Naive thymus-derived CD4-positive, alpha-beta T cell (primary cell): ENCODE measurements around the gene NBPF12. TPM values are rescaled to one million over a fixed set of nuclear protein-coding genes. Genes with fewer than 3 reads are reported as not detected.
A peak's percentile ranks its signal among the peaks of the same experiment; 100 is the strongest.
"Not testable (repeated sequence)": the region's sequence is repeated elsewhere in the genome, so short reads cannot be mapped to it uniquely, and the experiment has no call there.

Experiments used
- ATAC-seq: fragments of 150-1000 bp; cut with Tn5 transposase; 2 replicates; pipeline ENCODE4 v1.10.0; 2021; ENCODE audit warnings: mild to moderate bottlenecking, moderate library complexity
- CTCF ChIA-PET: fragments of 350-600 bp; sonication (Branson Sonifier 250); formaldehyde crosslinking; loops from one replicate; lab custom pipeline; 2021; ENCODE audit warnings: antibody characterized with exemption; lab: Charles Lee
- POLR2A ChIA-PET: fragments of 350-600 bp; sonication (Branson Sonifier 250); formaldehyde crosslinking; loops from one replicate; lab custom pipeline; 2021; ENCODE audit warnings: antibody characterized with exemption, inconsistent platforms; lab: Charles Lee
- DNase-seq, 9 donors: peaks; one replicate each; pipeline versions ENCODE4 v3.0.0 to v3.0.0-alpha.2; 2020 to 2022; ENCODE audit warnings: mixed read lengths in 1 of 9
- H3K27ac ChIP-seq: one replicate; pipeline ENCODE4 v1.7.0; 2013; ENCODE audit warnings: mild to moderate bottlenecking, low read depth, low read length, moderate library complexity
- H3K27me3 ChIP-seq, 2 donors: one replicate each; pipeline ENCODE4 v1.7.0; 2013; ENCODE audit warnings: low read length in 2 of 2, mild to moderate bottlenecking in 2 of 2, moderate library complexity in 2 of 2; ENCODE audit not compliant: control insufficient read depth in 2 of 2, insufficient read depth in 2 of 2
- H3K36me3 ChIP-seq, 3 experiments: 1 replicate in 2 of 3; 2 replicates in 1 of 3; pipeline ENCODE4 v1.7.0; 2013; ENCODE audit warnings: low read length in 3 of 3, mild to moderate bottlenecking in 3 of 3, moderate library complexity in 1 of 3; ENCODE audit not compliant: insufficient read depth in 3 of 3, control insufficient read depth in 2 of 3
- H3K4me1 ChIP-seq, 2 donors: one replicate each; pipeline ENCODE4 v1.7.0; 2013; ENCODE audit warnings: low read length in 2 of 2, mild to moderate bottlenecking in 2 of 2, moderate library complexity in 1 of 2; ENCODE audit not compliant: control insufficient read depth in 2 of 2, insufficient read depth in 2 of 2
- H3K4me3 ChIP-seq: 2 replicates; pipeline ENCODE4 v1.7.0; 2013; ENCODE audit warnings: mild to moderate bottlenecking, low read length
- H3K9me3 ChIP-seq, 3 experiments: 1 replicate in 2 of 3; 2 replicates in 1 of 3; pipeline ENCODE4 v1.7.0; 2013; ENCODE audit warnings: low read length in 3 of 3; ENCODE audit not compliant: control insufficient read depth in 2 of 3
- H3K27ac Mint-ChIP-seq, 9 donors: one replicate each; pipeline ENCODE4 v1.8.0; 2020 to 2022; ENCODE audit warnings: mixed read lengths in 9 of 9, mild to moderate bottlenecking in 8 of 9, moderate library complexity in 5 of 9, inconsistent platforms in 2 of 9
- H3K27me3 Mint-ChIP-seq, 5 donors: one replicate each; pipeline ENCODE4 v1.8.0; 2021 to 2022; ENCODE audit warnings: mixed read lengths in 5 of 5, mild to moderate bottlenecking in 1 of 5
- H3K36me3 Mint-ChIP-seq, 5 donors: one replicate each; pipeline ENCODE4 v1.8.0; 2020 to 2022; ENCODE audit warnings: mixed read lengths in 5 of 5, mild to moderate bottlenecking in 3 of 5, inconsistent platforms in 1 of 5
- H3K4me1 Mint-ChIP-seq, 7 donors: one replicate each; pipeline ENCODE4 v1.8.0; 2020 to 2022; ENCODE audit warnings: mixed read lengths in 7 of 7, mild to moderate bottlenecking in 3 of 7, inconsistent platforms in 1 of 7
- H3K4me3 Mint-ChIP-seq, 10 donors: one replicate each; pipeline ENCODE4 v1.8.0; 2020 to 2022; ENCODE audit warnings: mild to moderate bottlenecking in 10 of 10, mixed read lengths in 10 of 10, moderate library complexity in 6 of 10, inconsistent platforms in 2 of 10
- H3K9me3 Mint-ChIP-seq, 11 donors: one replicate each; pipeline ENCODE4 v1.8.0; 2020 to 2022; ENCODE audit warnings: mixed read lengths in 11 of 11, mild to moderate bottlenecking in 4 of 11, inconsistent platforms in 1 of 11, moderate library complexity in 1 of 11
- intact Hi-C, 2 donors: fragments of 100-400 bp; cut with micrococcal nuclease; formaldehyde crosslinking; loops; one replicate each; pipeline ENCODE4 v1.15.1; 2023
- polyA plus RNA-seq, 2 donors: library from polyadenylated mRNA; unstranded; fragments of 300-500 nt; fragmentation: Illumina TruSeq; gene quantifications; one replicate each; pipeline ENCODE4 v1.2.3, GENCODE V29; 2021
- total RNA-seq, 6 experiments: library from RNA in 5 of 6; stranded (reverse) in 5 of 6; gene quantifications; 1 replicate in 5 of 6; 2 replicates in 1 of 6; pipeline ENCODE4 v1.2.3 and lab custom pipeline; 2021 to 2026

NBPF12 gene
- total and polyA plus RNA-seq, 7 experiments from 2014 or later, result 2.5 to 35.5 (median 25.1) TPM

DNA sequence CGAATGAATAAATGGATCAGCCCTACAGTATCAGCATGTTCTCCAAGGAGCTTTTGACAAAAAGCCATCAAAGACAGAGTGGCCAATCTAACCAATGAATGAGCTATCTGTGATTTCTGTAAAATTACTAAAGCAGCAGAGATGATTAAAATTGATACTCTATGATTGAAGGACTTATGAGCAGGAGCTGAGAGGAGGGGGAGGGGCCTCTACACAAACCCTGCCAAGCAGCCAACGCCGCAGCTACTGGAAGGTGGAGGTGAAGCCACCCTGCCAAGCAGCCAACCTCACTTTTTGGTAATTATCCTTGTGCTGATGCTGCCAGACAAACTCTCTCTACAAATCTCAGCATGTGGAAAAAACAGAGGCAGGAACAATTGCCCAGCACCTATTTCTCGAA is 88.9 kb downstream of the NBPF12 start:
- H3K9me3 Mint-ChIP-seq, H3K4me1 Mint-ChIP-seq, DNase-seq, CTCF ChIA-PET, H3K36me3 Mint-ChIP-seq, H3K4me1 ChIP-seq, H3K27ac ChIP-seq, intact Hi-C loops, H3K4me3 Mint-ChIP-seq, ATAC-seq, H3K36me3 ChIP-seq, H3K4me3 ChIP-seq, H3K27ac Mint-ChIP-seq, H3K27me3 ChIP-seq, H3K9me3 ChIP-seq: not testable (repeated sequence)
- peaks cover 11 to 51% (median 26%) of the 10 kb centered on the region in 5 donors for H3K27me3 Mint-ChIP-seq
- POLR2A ChIA-PET, result interaction anchor here (0.9 kb wide), 1 partner anchor 10 kb away, joined by 3 read pairs; no protein-coding TSS in a partner anchor

DNA sequence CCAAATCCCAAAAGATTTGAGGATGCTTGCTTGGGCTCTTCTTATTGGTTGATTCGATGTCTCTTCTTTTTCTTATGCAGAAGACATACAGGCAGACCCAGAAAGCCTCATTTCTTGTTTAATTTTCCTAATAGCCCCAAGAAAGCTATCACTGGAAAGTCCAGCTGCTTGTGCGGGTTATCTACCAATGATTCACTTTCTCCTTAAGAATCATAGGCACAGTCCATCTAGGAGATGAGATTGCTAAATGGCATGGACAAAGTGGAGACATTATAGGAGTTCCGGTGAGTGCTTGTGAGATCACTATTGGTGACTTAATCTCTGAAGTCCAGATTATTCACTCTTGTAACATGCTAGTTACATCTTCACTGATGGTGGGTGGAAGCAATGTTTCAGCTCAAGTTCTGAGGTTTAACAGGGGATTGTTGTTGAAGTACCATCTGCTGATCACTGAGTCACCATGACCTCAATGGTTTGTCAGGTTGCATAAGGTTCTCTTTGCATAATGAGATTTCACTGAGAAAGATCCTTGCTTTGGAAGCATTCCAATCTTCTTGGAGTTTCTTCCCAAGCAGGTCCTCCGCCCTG is 92.0 kb downstream of the NBPF12 start:
- ATAC-seq, H3K9me3 Mint-ChIP-seq, CTCF ChIA-PET, H3K36me3 ChIP-seq, POLR2A ChIA-PET, H3K4me1 ChIP-seq, intact Hi-C loops, H3K4me1 Mint-ChIP-seq, DNase-seq, H3K27ac Mint-ChIP-seq, H3K4me3 Mint-ChIP-seq, H3K36me3 Mint-ChIP-seq, H3K27me3 ChIP-seq, H3K27ac ChIP-seq, H3K4me3 ChIP-seq, H3K9me3 ChIP-seq: not testable (repeated sequence)
- H3K27me3 Mint-ChIP-seq, result peaks cover 13 to 64% (median 24%) of the 10 kb centered on the region in 5 donors

DNA sequence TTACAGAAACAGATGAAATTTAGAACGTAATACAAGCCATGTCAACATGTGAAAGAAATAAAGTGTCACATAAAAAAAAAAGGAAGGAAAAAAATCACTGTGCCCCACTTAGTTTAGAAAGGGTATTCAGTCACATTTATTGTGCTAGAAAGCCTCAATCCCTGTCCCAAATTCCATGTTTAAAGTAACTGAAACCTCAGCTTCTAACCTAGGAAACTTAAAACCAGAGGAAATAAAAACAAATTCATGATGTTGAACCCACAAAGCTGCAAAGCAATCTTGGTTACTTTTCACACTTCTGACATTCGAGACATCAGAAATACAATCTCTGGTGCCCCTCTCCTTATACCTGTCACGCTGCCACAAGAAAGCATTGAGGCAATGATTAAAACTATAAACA is 101.8 kb downstream of the NBPF12 start:
- intact Hi-C loops, result no loop called here
- H3K4me1 ChIP-seq, result peaks cover 0 to 3% of the 10 kb centered on the region in 2 donors
- Mint-ChIP-seq H3K27me3 (peaks cover 3 to 40% (median 8%) of the 10 kb centered on the region in 5 donors), H3K27ac (peak overlapping the region in 1 of 9 donors; percentile 1), H3K9me3 (no peaks in the 10 kb centered on the region), H3K4me3 (peak overlapping the region in 1 of 10 donors; percentile 6), H3K36me3 (peaks cover 0 to 3% (median 0%) of the 10 kb centered on the region in 5 donors), H3K4me1 (peaks cover 0 to 56% (median 11%) of the 10 kb centered on the region in 7 donors)
- no peaks in the 10 kb centered on the region for H3K36me3 ChIP-seq
- ATAC-seq (no peak), DNase-seq (no peak)
- CTCF ChIA-PET, result no interaction called here
- no peaks in the 10 kb centered on the region for H3K27me3 ChIP-seq
- POLR2A ChIA-PET, result interaction anchor here (0.7 kb wide), 1 partner anchor 271 kb away, joined by 7 read pairs; no protein-coding TSS in a partner anchor
- H3K27ac ChIP-seq, result no peak overlapping the region
- no peaks in the 10 kb centered on the region for H3K9me3 ChIP-seq
- no peak overlapping the region for H3K4me3 ChIP-seq

DNA sequence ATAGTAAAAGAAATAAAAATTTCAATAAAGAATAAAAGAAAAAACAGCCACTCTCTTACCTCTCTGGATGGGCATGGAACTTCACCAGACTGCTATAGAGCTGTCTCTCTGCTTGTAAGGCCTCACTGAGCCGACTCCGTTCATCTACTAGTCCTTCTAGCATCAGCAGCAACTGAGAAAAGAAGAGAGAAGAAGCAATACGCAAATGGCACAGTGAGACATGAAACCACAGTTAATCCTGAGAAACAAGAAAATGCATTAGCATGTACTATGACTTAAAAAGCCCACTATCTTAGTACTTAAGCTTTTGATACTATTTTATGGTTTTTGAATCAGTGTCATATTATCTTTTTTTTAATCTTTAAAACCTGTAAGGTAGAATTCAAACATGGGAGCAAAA is 104.8 kb downstream of the NBPF12 start:
- H3K27ac ChIP-seq, H3K9me3 ChIP-seq, H3K27me3 ChIP-seq, intact Hi-C loops, CTCF ChIA-PET, H3K36me3 Mint-ChIP-seq, H3K36me3 ChIP-seq, H3K4me1 ChIP-seq, H3K9me3 Mint-ChIP-seq, H3K4me3 ChIP-seq, DNase-seq, ATAC-seq: not testable (repeated sequence)
- peak overlapping the region in 1 of 10 donors; percentile 36 for H3K4me3 Mint-ChIP-seq
- peak overlapping the region in 1 of 9 donors; percentile 22 for H3K27ac Mint-ChIP-seq
- POLR2A ChIA-PET, result interaction anchor here (0.8 kb wide), 1 partner anchor 42 kb away, joined by 3 read pairs; no protein-coding TSS in a partner anchor
- peaks cover 9 to 80% (median 33%) of the 10 kb centered on the region in 7 donors for H3K4me1 Mint-ChIP-seq
- H3K27me3 Mint-ChIP-seq, result peaks cover 0 to 29% (median 0%) of the 10 kb centered on the region in 5 donors

DNA sequence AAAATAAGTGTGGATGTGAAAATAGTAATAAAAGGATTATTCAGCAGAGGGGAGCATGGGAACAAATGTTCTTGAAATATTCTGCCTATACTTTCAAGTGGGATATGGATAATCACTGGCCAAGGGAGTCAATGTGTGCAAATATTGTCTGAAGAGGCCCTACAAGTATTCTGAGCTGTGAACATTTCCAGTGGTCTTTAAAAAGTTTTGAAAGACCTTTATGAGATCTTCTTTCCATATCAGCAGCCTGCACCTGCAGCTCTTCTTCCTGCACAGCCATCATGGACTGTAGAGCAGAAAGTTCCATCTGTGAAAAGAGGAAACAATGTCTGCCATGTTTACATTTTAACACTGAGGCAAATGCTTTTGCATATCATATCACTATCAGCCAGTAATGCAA is 106.4 kb downstream of the NBPF12 start:
- ATAC-seq, H3K27me3 ChIP-seq, H3K27ac ChIP-seq, H3K4me1 ChIP-seq, H3K36me3 ChIP-seq, CTCF ChIA-PET, DNase-seq, H3K9me3 Mint-ChIP-seq, H3K4me3 ChIP-seq, H3K9me3 ChIP-seq, H3K36me3 Mint-ChIP-seq, H3K4me3 Mint-ChIP-seq, intact Hi-C loops: not testable (repeated sequence)
- peaks cover 0 to 22% (median 0%) of the 10 kb centered on the region in 5 donors for H3K27me3 Mint-ChIP-seq
- peak overlapping the region in 2 of 9 donors; percentile 0 to 13 for H3K27ac Mint-ChIP-seq
- POLR2A ChIA-PET, result interaction anchor here (0.6 kb wide), 1 partner anchor 131 kb away, joined by 10 read pairs; no protein-coding TSS in a partner anchor
- H3K4me1 Mint-ChIP-seq, result peaks cover 12 to 81% (median 40%) of the 10 kb centered on the region in 7 donors

Other genes with a start within 250 kb of the NBPF12 start
- gene PRKAB2, start 234.1 kb downstream of the NBPF12 start, total RNA-seq, result 10 to 100 TPM in 4 of 5 experiments, 1 to 10 TPM in 1; 8.1 to 26.9 (median 11.4) TPM
- gene PRKAB2, start 234.1 kb downstream of the NBPF12 start, polyA plus RNA-seq, result 1 to 10 TPM; 2.4 to 3.7 TPM